Tibial nerve (tissue), 4 donors: Measurements from ENCODE around the gene MED15.

ENCODE experiments used
- CTCF ChIP-seq, 5 experiments: fragments of 200-600 bp in 3 of 5; fragments of 450-650 bp in 2 of 5; sonication (generic) in 3 of 5; IDR thresholded peaks; one replicate each; pipeline ENCODE4 v1.5.1; 2016 to 2019; ENCODE audit warnings: antibody characterized with exemption in 5 of 5, mild to moderate bottlenecking in 3 of 5, moderate library complexity in 2 of 5
- EP300 ChIP-seq, 2 donors: sonication (generic); formaldehyde crosslinking; IDR thresholded peaks; one replicate each; pipeline ENCODE4 v1.6.1; 2017; ENCODE audit warnings: antibody characterized with exemption in 2 of 2, mild to moderate bottlenecking in 1 of 2
- POLR2A ChIP-seq, 2 donors: fragments of 450-650 bp; IDR thresholded peaks; one replicate each; pipeline ENCODE4 v1.6.1; 2017; ENCODE audit warnings: antibody characterized with exemption in 2 of 2, mild to moderate bottlenecking in 2 of 2, moderate library complexity in 2 of 2

GRCh38 chr22:20587206-20587958 is 80.0 kb downstream of the MED15 start:
- TF ChIP-seq POLR2A (IDR thresholded peaks at IDR 0.05), result no peak
- no peak for TF ChIP-seq CTCF (IDR thresholded peaks at IDR 0.05)
- TF ChIP-seq EP300 (IDR thresholded peaks at IDR 0.05), result no peak
